GM12873 (cell line): ENCODE results near the gene ZNRF3.

Experiments
- TF ChIP-seq, protein P1 (sequence below): IDR thresholded peaks from 2 replicates; pipeline ENCODE4 v1.5.1; 2012; ENCODE audit warnings: low read depth, mild to moderate bottlenecking, moderate library complexity, low read length, control low read depth; ENCODE audit not compliant: insufficient read depth; ENCODE audit errors: missing control alignments

The ZNRF3 gene

DNA sequence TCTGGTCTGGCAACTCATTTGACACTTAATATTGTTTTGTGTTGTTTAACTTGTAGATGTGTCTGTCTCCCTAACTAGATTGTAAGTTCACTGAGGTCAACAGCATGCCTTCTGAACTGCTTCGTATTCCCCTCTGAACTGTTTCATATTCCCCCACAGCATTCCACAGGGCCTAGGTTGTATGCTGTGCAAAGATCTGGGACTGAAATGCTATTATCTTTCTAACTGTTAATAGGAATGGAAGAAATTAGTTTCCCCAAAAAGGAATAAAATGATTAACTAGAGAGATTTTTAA lies 38.2 kb downstream of the ZNRF3 start:
- TF ChIP-seq, protein P1, sequence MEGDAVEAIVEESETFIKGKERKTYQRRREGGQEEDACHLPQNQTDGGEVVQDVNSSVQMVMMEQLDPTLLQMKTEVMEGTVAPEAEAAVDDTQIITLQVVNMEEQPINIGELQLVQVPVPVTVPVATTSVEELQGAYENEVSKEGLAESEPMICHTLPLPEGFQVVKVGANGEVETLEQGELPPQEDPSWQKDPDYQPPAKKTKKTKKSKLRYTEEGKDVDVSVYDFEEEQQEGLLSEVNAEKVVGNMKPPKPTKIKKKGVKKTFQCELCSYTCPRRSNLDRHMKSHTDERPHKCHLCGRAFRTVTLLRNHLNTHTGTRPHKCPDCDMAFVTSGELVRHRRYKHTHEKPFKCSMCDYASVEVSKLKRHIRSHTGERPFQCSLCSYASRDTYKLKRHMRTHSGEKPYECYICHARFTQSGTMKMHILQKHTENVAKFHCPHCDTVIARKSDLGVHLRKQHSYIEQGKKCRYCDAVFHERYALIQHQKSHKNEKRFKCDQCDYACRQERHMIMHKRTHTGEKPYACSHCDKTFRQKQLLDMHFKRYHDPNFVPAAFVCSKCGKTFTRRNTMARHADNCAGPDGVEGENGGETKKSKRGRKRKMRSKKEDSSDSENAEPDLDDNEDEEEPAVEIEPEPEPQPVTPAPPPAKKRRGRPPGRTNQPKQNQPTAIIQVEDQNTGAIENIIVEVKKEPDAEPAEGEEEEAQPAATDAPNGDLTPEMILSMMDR = no peak

DNA sequence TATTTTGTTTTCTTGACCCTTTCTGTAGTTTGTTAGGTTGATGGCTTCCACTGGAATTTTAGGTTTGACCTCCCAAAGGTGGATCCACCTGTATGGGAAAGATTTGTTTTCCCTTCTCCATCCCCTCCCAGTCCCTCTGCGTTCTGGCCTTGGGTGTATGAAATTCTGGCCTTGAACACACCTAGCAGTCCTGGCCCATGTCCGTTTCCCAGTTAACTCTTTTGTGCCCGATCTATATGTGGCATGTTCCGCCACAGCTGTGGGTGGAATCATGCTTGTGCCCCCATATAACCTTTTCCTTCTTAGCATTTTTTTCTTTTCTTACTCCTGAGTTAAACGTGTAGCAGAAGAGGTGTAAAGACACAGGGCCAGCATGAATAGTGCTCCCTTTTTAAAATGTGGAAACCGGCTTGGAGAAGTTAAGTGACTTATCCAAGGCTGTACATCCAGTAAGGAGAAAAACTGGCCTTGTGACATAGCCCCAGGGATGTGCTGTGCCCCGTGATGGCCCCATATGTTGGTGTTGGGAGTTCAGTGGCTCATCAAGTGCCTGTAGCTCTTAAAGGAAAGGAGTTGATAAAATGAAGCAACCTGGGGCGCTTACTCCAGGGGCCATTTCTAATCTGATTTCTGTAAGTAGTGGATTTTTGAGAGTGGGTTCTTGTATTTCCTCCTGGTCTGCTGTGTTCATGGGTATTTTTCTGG lies 39.3 kb downstream of the ZNRF3 start:
- TF ChIP-seq, protein P1 = no peak

DNA sequence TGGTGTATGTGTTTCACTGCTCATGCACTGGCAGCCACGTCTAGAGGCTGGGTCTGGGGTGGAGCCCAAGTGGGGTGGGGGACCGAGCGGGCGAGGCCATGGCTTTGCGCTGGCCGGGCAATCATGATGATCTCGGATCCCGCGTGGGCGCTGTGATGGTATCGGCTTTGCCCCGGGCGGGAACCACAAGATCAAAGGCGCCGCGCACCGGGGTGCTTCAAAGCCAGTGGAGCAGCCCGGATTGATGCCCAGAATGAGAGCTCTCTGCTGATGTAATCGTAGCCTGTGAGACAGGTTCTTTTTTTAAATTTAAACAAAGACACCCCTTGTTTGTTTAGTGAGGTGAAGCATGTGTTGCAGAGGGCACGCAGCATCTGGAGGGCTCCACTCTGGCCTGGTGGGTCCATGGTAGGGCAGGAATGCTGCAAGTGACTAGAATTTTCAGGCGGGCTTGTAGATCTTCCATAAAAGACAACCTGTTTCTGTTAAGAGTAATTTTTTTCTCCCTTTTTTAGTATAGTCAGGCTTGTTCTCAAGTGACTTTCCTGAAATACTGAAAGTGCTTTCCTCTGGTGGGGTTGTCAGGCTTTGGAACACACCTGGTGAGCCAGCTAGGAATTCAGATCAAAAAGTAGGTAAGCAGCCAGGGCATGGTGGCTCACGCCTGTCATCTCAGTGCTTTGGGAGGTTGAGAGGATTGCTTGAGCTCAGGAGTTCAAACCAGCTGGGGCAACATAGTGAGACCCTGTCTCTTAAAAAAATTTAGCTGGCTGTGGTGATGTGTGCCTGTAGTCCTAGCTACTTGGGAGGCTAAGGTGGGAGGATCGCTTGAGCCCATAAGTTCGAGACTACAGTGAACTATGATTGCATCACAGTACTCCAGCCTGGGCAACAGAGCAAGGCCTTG lies 40.7 kb downstream of the ZNRF3 start:
- TF ChIP-seq, protein P1 = no peak

DNA sequence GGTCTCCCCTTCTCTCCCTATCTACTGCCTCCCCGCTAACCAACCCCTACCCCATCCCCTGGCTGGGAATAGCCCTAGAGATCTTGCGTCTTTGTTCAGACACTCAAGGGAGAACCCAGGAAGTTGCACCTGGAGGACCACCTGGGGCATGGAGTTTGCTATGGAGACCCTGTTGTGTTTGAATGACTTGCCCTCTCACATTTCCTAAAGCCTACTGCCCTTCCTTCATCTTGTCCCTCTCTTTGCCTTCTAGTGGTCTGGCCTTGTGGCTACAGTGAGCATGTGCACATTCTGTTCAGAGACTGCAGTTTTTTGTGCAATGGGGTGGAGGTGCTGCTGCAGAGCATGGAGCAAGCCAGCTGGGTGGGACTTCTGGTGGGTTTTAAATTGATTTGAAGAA lies 42.5 kb downstream of the ZNRF3 start:
- TF ChIP-seq, protein P1 = no peak

DNA sequence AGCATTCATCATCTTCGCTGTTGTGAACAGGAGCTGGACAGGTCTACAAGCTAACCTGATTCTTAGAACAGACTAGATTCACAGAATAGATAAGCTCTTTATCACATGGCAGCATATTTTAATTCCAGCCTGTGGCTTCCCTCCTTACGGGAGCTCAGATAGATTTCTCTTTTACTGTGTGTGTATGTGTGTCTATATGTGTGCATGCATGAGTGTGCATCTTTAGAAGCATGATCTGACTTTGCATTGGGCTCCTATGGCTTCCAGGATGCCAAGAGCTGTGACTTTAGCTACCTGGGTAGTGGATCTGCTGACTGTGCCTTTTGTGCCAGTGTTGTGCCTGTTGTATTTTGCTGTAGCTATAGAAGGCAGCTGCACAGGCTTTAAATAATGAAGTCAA lies 44.3 kb downstream of the ZNRF3 start:
- TF ChIP-seq, protein P1 = no peak

DNA sequence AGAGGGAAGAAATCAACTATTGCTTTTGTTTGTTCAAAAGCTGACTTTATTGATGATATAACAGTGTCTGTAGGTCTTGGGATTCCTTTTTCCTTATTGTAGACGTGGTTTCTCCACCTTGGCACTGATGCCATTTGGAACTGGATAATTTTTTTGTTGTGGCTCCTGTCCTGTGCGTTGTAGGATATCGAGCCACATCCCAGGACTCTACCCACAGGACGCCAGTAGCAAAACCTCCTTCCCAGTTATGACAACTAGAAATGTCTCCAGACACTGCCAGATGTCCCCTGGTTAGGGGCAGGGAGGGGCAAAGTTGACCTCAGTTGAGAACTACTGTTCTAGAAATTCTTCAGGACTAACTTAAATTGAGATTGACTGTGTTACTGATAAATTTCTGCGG lies 45.8 kb downstream of the ZNRF3 start:
- TF ChIP-seq, protein P1 = no peak

DNA sequence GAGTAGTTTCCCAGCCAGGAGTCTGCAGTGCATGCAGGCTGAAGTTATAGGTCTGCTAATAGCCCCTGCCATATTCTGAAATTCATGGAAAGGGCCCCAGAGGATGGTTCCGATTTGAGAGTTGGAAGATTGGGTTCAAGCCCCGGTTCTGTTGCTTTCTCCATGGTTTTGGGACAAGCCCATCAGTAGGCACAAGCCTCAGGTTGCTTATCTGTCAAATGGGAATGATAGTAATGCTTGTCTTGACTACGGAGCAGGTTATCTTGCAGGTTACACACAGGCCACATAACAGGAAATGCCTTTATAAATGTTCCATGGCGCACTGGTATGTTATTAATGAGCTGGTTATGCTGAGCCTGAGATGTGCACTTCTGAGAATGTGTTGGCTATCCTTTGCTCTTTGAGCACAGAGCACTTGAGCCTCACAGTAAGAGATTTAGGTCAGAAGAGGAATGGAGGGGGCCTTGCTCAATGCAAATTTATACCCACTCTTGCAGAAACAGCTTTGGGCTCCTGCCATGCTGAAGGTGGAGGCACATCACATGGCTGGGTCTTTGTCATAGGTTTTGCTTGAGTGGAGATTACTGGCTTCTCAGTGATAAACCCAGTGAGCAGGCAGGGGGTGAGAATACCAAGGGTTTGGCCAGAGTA lies 47.1 kb downstream of the ZNRF3 start:
- TF ChIP-seq, protein P1 = no peak
